HG03064 (cell line): ENCODE data around the gene SLC25A44.

Source experiments
- ATAC-seq: cut with Tn5 transposase; IDR thresholded peaks from one replicate; pipeline ENCODE4 v1.9.1; 2021; ENCODE audit warnings: low read depth; ENCODE audit not compliant: unreplicated experiment

The SLC25A44 gene

DNA sequence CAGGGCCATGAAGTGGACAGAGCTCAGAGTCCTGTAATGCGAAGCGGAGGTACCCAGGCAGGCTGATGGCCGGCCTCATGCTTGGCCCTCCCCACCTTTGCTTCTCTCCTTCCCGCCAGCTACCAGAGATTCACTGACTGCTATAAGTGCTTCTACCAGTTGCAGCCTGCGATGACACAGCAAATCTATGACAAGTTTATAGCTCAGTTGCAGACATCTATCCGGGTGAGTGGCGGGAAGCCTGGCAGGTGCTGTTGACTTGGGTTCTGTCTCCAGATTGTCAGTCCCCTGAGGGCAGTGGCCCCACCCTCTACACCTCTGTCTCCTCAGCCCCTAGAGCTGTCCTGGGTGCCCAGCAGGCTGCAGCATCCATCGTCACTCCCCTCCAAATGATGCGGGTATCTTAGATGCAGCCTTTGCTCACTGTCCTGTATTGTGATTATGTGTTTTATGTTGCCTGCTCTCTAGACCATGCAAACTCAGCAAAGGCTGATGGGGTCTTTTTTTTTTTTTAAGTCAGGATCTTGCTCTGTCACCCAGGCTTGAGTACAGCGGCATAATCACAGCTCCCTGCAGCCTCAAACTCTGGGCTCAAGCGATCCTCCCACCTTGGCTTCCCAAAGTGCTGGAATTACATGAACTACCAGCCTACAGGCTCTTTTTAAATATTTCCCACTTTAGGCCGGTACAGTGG is 38.4 kb downstream of the SLC25A44 start:
- ATAC-seq: no peak

GRCh38 chr1:156233426-156234127 is 39.7 kb downstream of the SLC25A44 start:
- ATAC-seq: no peak

DNA sequence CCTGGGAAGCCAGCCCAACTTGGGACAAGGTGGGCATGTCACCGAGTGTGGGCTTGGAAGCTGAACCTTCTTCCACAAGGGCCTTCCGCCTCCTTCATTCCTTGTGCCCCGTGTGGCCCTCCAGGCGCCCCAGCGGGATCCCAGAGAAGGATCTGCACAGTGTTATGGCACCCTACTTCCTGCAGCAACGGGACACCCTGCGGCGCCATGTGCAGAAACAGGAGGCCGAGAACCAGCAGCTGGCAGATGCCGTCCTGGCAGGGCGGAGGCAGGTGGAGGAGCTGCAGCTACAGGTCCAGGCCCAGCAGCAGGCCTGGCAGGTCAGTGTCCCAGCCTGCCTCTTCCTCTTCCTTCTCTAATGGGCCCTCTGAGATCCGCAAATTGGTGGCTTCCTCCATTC is 42.3 kb downstream of the SLC25A44 start:
- no peak for ATAC-seq

DNA sequence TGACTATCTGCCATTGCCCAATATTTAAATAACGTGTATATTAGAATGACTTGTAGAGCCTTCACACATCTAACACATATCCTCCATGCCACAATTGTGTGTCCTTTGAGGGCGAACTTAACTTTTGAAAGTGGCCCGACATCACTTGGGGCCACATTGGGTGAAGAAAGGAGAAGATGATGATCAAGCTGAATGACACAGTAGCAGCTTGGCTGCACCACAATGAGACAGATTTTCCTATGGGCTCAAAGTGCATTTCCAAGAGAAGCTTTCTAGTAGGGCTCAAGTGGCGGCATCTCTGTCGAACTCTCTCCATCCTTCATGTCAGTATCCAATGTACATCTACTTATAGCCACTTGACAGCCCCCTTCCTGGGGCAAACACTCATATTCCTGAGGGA is 44.3 kb downstream of the SLC25A44 start:
- ATAC-seq: no peak

GRCh38 chr1:156241311-156241811 is 47.5 kb downstream of the SLC25A44 start:
- no peak for ATAC-seq

- ATAC-seq: no peak
Measured at GRCh38 chr1:156241926-156242325, 48.0 kb downstream of the SLC25A44 start, which contains the start of gene BGLAP. BGLAP (plus strand) TSS chr1:156242184; CDS start chr1:156242232, 48 bp downstream.

- no peak for ATAC-seq
Measured at GRCh38 chr1:156242738-156243137, 48.8 kb downstream of the SLC25A44 start.

- no peak for ATAC-seq
Measured at GRCh38 chr1:156244126-156244525, 50.2 kb downstream of the SLC25A44 start.

DNA sequence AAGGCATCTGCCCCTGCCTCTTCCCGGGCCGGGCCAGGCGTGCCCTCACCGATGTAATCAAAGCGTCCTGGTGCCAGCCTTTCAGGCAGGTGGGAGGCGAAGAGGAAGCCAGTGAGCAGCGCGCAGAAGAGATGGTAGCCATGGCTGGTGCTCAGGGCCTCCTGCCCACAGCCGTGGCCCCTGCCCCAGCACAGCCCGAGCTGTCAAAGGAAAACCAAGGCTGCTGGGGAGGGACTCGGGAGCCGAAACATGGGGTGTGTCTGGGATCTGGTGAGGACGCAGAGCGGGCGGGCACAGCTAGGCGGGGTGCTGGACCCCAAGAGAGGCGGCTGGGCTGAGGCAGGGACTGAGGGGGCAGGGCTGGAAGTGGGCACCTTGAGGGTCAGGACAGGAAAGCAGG is 50.8 kb downstream of the SLC25A44 start:
- ATAC-seq: no peak

- no peak for ATAC-seq
Measured at GRCh38 chr1:156245451-156246232, 51.7 kb downstream of the SLC25A44 start.

DNA sequence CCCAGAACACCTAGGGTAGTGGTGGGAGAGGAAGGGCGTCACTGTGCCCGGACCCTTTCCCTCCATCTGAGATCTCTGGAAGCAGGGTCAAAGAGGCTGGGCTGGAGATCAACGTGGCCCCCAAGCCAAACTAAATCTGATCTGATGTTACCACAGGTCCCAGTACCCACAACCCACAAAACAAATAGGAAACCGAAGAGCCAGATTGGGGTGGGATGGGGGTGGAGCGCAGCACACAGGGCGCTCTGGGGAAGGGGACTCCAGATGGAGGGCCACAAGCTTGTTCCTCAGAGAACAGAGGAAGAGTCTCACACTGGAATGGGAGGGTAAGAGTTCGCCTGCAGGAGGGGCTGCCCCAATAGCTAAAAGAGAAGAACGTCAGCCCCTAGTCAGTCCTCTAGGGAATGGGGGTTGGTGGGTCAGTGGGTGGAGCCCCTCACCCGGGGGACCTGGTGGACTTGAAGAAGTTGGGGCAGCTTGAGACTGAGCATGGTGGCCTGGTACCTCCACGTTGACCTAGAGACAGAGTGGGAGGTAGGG is 52.4 kb downstream of the SLC25A44 start:
- no peak for ATAC-seq

GRCh38 chr1:156246781-156247459 is 53.0 kb downstream of the SLC25A44 start:
- ATAC-seq: no peak

DNA sequence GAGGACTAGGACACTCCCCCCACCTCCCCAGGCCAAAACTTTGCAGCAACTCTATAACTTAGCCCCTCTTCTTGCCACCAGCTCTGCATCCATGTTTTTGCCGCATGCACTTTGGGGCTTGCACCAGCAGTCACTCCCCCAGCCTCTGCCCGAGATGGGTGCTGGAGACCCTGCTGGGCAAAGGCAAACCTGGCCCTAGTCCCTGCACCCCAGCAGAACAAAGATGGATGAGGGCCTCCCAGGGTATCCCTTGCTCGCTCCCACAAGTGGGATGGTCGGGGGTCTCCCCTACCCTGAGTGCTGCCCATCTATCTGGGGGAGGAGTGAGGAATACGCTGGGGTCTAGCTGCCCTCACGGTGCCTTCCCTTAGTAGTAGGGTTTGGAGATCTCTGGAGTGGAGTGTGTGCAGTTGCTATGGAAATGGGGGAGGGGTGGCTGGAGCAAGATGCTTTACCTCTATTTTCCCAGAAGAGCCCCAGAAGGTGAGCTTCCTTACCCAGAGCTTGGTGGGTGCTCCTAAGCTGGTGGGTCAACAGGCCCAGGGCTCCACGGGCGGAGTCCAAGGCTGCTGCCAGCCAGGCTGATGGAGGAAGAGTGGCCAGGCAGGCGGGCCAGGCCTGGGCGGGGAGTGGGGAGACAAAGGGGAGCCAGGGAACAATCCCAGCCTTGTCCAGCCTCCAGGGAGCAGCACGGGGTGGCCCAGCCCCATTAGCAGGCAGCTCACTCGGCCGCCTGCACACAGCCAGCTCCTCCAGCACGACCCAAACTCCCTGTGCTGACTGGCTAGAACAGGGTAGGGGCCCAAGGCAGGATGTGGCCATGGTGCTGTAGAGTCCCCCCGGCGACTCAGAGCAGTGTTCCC is 53.8 kb downstream of the SLC25A44 start, which contains the start of gene PAQR6:
PAQR6 (minus strand) TSS at position 597 of the 863 bp plus-strand sequence. CDS start 1,325 bp downstream, outside the sequence.
- no peak for ATAC-seq

- no peak for ATAC-seq
Measured at GRCh38 chr1:156248323-156248683, 54.4 kb downstream of the SLC25A44 start.

GRCh38 chr1:156249593-156249992 is 55.7 kb downstream of the SLC25A44 start:
- ATAC-seq: no peak

DNA sequence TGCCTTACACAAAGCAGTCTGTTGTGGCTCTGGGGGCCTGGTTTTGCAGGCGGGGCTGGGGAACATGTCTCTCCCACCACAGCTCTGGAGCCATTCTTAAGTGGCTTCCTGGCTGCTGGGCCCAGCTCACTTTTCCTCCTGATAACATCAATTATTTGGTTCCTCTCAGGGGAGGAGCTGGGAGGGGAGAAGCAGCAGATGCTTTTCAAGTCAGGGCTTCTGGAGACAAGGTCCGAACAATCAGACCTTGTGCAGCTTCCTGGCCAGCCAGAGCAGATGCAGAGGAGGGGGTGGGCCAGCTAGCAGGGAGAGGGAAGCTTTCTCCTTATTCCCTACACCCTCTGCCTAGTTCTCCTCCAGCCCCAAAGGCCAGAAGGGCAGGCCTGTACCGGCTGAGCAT is 57.6 kb downstream of the SLC25A44 start:
- no peak for ATAC-seq

- no peak for ATAC-seq
Measured at GRCh38 chr1:156253634-156254033, 59.7 kb downstream of the SLC25A44 start.

DNA sequence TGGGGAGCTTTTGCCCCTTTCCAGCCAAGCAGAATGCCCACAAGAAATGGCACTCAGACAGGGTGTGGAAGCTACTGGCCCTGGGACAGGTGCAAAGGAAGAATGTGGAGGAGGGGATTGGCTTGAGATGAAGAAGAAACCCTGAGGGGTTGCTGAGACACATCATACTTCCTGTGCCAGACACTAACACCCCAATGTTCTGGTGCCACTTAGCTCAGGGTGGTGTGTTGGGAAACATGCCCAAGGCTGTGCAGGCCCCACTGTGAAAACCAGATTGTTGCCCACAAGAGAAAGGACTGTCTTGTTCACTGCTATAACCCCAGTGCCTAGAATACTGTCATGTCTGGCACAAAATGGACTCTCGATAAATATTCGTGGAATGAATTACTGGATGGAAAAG is 63.8 kb downstream of the SLC25A44 start:
- ATAC-seq: no peak

GRCh38 chr1:156258859-156259258 is 65.0 kb downstream of the SLC25A44 start:
- no peak for ATAC-seq
